DMS53 (cell line): ENCODE measurements around the gene C1orf21.
A peak's percentile ranks its signal among the peaks of the same experiment; 100 is the strongest.

Source experiments
- DNase-seq: peaks from one replicate; lab custom pipeline; 2025; lab: John Stamatoyannopoulos, UW

Gene C1orf21

DNA sequence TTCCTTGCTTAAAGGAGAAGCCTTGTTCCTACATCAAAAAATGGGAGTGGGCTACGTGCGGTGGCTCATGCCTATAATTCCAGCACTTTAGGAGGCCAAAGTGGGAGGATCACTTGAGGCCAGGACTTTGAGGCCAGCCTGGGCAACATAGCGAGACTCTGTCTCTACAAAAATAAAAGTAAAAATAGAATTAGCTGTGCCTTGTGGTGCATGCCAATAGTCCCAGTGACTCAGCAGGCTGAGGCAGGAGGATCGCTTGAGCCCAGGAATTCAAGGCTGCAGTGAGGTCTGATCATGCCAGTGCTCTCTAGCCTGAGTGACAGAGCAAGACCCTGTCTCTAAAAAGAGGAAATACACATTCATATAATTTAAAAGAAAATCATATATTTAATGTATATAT lies 127.1 kb downstream of the C1orf21 start:
- DNase-seq: no peak

DNA sequence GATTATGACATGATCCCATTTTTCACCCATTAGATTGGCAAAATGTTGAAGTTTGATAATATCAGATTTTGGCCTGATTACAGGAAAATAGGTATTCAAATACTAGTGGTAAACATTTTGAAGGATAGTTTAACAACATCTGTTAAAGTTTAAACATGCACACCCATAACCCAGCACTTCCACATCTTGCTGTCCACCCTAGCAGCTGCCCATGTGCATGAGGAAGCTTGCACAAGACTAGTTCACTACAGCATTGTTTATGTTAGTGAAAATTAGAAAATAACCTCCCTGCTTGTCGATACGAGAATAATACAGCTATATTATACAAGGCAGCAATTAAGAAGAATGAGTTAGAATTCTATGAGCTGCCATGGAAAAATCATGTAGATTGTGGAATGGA lies 127.6 kb downstream of the C1orf21 start:
- DNase-seq: no peak

DNA sequence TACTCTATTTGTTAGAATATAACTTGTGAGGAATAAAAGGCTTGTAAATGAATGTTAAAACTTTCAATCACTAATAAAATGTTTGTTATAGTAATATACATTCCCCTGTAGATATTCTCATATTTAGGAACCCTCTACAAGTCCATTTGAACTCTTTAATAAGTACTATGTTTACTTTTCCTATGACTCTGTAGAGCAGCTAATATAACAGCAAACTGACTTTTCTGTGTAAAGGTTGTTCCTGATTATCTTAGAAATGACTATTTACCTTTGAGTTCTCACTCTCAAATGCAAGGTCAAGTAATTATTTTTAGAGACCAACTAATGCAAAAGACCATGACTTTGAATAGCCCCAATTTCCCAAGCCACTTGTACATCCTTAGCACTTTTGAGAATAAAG lies 130.3 kb downstream of the C1orf21 start:
- no peak for DNase-seq

DNA sequence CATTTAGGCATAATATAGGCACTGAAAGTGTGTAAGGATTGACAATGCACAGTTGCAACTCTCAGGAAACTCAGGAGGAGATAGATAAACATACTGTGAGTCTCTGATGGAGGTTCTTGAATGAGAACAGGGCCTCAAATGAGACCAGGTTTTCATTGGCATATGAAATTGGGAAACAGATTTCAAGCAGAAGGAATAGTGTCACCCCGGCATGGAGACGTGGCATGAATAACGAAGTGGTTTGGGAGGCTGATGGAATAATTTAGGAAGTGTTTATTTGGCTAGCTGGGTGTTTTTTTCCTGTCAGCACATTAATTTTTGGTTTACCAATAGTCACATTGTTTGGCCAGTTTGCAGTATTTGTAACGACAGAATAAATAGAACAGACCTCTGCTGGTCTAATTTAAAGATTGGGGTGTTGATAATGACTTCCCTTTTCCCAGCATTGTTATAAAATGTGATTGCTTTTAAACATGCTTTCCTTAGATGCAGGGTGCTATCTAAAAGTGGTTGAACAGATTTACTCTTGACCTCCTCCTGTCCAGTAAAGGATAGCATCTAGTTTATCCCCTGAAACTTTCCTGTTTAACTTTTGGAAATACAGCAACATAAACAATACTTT lies 132.0 kb downstream of the C1orf21 start:
- DNase-seq: no peak

DNA sequence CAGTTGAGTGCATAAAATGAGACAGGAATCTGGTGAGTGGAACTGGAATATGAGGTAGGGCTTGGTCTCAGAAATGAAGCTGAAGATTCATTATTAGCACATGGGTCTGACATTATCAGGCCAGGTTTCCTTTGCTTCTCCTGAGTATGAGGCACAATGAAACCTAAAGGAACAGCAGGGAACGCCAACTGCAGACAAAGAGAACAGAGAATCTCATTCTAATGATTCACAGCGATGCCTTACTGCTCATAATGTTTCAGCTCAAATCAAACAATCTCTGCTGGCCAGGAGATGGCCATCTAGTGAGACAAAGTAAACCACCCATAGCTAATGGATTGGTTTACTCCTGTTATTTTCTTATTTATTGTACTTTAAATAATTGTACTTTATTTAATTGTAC lies 133.5 kb downstream of the C1orf21 start:
- no peak for DNase-seq

DNA sequence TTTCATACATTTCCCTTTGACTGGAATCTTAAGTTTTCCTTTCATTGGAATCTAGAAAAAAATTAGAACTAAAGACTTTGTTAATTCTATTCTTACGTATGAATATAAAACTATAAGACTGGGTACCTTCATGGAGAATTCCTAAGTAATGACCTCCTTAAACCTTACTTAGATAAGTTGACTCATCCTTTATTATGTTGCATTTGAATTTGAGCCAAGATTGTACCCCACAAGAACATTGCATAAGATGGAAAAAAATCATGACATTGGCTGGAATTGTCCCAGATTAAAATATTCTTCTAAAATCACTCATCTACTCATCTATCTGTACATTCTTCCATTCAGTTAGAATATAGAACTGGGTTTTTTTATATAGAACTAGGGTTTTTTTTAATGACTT lies 137.4 kb downstream of the C1orf21 start:
- no peak for DNase-seq

DNA sequence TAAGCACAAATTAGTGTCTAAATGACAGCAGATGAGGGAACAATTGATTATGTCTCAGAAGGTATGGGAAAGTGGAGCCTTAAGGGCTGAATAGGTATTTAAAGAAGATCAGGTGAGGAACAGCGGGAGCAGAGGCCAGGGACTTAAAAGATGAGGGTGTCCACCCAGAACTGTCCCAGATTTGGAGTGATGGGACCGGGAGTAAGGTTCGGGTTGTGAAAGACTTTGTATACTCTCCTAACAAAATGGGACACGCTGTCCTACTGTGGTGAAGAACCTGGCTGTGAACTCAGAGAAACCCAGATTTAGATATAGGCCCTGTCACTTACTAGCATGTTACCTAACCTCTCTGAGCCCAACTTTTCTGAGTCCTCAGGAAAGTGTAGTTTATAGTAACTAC lies 140.6 kb downstream of the C1orf21 start:
- no peak for DNase-seq

DNA sequence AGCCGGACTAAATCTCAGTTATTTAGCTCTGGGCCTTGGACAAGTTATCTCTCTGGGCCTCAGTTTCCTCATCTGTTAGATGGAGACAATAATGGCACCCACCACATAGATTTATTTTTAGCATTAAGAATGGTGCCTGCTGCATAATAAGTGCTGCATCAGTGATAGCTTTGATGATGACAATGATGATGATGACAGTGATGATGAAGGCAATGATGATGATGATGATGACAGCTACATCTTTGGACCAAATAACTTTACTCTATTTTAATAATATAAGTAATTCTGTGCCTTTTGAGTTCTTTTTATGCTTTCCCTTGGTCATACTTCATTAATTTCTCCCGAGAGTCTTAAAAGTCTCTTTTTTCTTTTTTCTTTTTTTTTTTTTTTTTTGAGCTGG lies 143.4 kb downstream of the C1orf21 start:
- DNase-seq: no peak

DNA sequence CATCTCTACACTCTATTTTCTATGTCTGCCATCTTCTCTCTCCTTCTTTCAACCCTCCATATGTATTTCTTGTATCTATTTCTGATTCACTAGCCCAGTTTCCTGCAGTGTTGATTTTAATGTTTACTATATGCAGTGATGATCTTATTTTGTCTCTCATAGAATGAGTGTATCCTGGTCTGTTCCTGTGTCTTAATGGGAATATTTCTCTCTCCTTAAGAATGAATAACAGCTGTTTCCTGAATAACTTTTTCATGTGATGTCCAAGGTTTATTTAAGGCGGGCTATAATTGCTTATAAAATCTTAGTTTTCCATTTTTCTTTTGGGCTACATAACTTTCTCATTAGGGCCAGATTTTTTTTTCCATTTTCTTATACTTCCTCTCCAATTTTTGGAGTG lies 144.5 kb downstream of the C1orf21 start:
- DNase-seq: no peak

DNA sequence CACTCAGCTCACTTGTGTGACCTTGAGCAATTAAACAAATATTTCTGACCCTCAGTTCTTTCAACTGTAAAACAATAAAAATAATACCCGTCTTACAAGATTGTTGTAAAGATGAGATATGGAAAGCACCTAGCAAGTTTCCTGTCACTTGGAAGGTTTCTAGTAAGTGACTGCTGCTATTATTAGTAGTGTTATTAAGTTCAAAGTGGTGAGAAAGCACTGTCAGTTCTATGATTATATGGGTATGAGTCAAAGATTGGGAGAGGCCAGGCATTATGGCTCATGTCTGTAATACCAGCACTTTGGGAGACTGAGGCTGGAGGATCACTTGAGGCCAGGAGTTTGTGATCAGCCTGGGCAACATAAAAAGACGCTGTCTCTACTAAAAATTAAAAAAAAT lies 145.4 kb downstream of the C1orf21 start:
- no peak for DNase-seq

DNA sequence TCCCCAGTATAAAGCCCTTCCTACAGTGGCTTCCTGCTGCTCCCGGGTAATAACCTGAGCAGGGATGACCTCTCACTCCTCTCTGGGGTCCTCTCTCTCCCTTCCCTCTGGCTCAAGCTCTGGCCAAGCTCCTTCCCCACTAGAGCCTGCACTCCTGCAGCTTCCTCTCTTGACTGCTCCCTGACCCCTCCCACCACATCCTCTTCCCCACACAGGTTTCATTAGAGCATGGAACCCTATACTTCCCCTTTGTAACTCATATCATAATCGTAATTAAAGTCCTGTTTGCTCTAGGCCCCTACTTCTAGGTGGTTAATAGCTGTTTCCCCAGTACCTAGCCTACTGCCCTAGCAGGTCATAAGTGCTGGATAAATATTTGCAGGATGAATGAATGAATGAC lies 146.2 kb downstream of the C1orf21 start:
- DNase-seq: peak; percentile 8

DNA sequence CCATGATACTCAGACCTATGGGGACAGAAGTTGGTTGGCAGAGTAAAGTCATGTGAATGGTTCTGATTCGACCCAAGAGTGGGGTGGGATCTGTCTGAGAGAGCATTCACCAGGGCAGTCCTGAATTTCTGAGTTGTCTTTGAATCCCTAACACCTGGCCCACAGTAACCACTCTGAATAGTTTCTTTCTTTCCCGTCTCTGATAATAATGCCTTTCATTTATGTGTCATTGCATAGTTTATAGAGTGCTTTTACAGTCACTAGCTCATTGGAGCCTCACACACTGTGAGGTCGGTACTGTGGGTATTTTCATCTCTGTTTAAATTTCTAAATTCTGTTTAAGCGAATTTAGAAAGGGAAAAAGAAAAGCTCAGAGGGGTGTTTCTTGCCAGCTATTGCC lies 147.1 kb downstream of the C1orf21 start:
- no peak for DNase-seq

DNA sequence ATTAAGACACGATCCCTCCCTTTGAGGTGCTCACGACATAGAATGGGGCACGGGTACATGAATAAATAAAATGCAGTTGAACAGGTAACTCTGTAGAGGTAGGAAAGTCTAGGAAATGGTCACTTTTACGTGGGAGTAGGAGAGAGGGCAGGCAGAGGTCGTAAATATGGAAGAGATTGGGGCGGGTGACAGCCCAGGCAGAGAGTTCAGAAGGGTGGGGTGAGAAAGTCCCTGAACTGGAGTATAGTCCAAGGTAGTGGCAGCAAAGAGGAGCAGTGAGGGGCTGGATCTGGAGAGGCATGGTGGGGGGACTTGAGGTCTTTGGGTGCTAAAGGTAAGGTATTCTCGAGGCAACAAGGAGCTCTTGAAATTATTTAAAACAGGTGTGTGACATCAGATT lies 147.9 kb downstream of the C1orf21 start:
- DNase-seq: no peak

DNA sequence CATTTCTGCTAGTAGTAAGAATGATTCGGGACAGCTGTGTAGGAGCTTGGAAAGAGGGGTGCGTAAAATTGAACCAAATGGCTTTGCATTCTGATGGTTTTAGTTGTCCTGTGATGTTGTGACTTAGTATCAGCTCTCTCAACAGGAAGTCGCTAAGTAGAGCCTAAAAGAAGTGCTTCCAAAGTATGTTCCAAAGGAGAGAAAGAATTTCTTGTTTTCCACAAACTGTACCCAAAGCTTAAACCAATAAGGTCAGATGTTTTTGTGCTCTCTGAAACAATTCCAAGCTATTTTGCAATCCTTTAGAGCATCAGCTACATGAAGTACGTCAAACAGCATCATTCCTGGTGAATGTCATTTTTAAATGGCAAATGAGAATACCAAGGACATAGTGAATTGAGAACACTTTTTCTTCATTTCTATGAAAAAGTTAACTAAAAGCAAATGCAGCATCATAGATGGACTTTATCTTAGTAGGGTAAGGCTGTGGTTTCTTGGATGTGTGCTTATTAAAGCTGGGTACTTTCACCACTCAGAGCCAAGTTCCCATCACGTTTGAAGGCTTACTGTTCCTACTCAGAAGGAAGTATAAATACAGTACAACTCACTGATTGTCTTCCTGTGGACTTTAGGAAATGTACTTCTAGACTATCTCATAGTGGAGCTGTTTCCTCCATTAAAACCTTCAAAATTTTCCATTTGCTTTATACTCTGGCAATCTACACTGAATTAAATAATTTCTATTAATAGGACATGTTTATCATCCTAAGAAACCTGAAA lies 148.6 kb downstream of the C1orf21 start:
- DNase-seq: no peak

DNA sequence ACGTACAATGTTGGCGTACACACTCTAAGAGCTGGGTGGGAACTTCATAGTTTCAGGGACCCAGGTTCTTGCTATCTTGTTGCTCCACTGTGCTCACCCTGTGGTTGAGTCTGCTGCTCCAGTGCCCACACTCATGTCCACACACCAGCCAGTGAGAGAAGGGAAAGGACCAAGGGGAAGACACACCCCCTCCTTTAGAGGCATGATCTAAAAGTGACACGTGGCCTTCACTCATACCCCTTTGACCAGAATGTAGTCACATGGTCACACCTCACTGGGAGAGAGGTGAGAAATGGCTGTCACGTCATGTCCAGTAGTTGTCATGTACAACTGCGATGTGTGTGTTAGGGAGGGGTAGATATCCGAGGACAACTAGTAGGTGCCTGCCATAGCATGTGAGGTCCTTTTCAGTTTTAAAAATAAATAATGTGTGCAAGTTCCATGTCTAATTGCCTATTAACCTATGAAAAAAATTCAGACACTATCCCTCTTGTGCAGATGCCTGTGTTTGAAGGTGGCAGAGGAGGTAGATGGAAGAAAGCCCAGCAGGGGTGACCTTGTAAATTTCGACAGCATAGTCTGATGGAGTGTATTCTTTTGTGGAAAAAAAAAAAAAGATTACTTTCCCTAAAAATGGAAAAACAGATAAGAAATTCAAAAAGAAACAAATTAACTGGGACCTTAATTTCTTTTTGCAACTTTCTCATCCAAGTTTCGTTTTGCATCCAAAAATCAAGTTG lies 149.6 kb downstream of the C1orf21 start:
- DNase-seq: no peak

DNA sequence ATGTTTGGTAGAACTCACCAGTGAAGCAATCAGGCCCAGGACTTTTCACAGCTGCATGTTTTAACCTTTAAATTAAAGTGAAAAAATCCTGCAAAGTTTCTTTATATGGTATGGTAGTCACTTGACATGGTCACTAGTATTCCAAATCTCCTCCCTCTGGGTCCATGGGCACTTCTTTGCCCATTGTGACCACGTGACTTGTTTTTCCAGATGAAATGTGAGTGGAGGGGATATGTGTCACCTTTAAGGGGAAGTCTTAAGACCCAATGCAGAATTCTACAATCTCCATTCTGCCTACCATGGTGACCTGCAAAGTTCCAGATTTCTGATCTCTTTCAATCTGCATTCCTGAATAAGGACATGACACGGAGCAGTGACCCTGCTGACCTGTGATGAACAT lies 152.8 kb downstream of the C1orf21 start:
- no peak for DNase-seq

DNA sequence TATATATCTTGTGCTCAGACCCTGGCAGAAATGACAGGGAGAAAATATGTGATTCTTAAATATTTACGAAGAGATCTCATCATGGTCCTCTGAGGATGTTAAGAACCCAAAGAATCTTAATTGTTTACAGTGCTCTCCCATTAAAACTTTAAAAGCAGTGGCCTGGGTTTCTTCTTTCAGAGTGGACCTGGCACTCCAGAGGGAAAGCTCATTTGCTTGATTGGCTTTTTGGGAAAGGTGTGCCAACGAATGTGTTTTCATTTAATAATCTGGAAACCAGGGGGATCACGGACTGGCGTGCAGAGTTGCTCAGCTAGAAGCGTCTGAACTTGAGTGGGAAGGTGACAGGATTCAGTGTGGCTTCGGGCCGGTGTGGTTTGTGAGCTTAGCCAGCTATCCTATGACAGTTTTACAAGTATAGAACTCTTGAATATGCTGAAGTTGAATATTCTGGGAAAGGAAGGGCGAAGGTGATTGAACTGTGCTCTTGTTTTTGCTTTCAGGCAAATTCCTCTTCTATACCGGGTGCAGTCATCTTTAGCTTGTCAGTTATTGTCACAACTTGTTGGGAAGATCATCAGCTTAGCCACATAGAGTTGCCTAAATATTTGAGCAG lies 154.8 kb downstream of the C1orf21 start:
- no peak for DNase-seq

DNA sequence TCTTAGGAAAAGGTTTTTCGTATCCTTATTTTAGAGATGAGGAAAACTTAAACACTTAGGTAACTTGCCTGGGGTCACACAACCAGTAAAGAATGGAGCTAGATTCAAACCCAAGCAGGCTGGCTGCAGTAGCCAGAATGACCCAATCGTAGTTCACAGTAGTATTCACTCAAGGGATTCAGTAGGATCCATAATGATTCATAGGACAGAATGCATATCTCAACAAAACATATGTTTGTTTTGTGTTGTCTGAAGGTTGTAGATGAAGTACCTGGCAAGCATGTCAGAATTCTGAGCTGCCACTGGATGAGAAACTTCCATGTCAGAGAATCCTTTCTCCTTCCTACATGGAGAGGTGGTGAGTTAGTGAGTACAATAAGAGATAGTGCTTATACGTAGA lies 155.5 kb downstream of the C1orf21 start:
- DNase-seq: no peak

DNA sequence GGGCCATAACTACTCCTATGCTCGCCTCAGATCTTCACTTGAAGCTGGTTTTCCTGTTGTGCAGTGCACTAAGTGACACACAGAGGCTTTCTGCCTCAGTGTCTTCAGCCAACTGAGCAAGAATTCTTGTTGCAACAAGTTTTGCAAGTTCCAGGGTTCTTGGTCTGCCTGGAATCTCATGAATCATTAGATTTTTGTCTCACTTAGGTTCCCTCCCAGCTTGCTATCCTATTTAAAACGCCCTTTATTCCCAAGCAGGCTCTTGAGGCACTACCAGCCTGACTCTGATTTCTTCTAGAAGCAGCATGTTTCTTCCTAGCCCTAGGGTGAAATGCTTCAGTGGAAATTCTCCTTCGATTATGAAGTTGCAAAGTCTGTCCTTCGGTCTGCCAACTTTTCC lies 158.8 kb downstream of the C1orf21 start:
- DNase-seq: no peak

DNA sequence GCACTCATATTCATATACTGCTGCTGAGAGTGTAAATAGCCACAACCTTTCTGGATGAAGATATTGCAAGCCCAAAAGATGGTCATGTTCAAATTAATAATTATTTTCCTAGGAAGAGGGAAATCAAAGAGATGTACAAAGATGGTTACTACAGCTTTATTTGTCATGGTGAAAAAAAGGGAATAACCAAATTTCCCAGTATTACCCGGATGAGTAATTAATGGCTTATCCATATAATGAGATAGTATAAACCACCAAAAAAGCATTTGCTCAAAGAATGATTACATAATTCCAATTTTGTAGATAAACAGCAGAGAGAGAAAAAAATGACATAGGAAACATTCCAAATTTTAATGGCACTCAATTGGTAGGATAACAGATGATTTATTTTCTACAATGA lies 165.6 kb downstream of the C1orf21 start:
- DNase-seq: no peak

DNA sequence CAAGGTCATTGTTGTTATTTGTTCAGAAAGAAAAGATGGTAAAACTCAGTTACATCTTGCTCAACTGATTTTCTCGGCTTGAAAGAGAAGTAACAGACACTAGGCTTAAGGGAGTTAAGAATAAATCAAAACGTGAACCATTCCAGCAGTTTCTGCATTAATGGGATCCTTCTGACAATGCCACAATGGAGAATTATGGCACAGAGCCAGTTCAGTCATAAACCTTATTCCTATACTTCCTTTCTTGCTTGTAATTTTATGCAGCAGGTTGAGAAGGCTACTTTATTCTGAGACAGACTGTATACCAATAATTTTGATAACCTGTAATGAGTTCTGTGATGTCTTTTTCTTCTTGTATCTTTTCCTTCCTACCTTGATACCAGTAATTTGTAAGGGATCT lies 167.0 kb downstream of the C1orf21 start:
- no peak for DNase-seq

DNA sequence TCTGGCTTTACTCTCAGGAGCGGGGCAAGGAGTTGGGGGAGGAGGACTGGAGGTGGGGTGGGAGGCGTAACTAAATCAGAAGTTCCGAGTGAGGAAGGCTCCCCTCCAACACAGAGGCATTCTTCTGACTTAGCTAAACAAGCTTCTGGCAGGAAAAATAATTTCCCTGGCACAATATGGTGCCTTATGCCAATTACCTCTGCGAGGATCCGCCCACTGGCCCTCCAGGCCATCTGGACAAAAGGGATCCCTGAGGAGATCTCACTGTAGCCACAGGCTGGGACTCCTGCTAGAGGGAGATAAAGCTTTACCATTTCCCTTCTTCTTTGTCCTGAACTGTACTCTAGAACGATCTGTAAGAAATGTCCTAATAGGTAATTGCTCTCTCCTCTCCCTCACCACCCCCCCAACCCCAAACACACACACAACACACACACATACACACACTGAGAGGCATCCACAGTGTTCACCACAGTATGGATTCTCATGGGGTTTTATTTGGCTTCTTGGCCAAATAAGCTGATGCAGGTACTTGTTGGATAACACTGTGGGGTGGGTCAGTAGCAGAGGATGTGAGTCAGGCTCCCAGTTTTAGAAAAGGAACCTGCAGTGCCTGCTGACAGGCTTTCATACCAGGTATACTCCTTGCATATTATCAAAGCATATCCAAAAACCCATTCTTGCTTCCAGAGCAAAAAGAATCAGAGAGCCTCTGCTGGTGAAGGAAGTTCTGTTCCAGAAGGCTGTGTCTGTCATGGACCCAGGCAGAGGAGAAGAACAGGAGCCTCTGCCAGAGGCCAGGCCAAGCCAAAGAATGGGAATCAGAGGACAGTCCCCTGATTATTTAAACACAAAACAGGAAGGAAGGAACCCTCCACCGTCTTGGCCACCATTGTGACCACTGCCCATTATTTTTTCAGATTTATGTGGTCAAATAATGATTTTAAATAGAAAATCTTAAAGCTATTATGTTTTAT lies 169.1 kb downstream of the C1orf21 start:
- DNase-seq: no peak
